Kidney tubule cell (primary cell): ENCODE results near the gene SCN4A.
"Not testable (repeated sequence)": the region's sequence is repeated elsewhere in the genome, so short reads cannot be mapped to it uniquely, and the experiment has no call there.

Experiments
- DNase-seq: peaks from one replicate; pipeline ENCODE4 v3.0.0-alpha.2; 2018; ENCODE audit warnings: low spot score

Gene SCN4A

DNA sequence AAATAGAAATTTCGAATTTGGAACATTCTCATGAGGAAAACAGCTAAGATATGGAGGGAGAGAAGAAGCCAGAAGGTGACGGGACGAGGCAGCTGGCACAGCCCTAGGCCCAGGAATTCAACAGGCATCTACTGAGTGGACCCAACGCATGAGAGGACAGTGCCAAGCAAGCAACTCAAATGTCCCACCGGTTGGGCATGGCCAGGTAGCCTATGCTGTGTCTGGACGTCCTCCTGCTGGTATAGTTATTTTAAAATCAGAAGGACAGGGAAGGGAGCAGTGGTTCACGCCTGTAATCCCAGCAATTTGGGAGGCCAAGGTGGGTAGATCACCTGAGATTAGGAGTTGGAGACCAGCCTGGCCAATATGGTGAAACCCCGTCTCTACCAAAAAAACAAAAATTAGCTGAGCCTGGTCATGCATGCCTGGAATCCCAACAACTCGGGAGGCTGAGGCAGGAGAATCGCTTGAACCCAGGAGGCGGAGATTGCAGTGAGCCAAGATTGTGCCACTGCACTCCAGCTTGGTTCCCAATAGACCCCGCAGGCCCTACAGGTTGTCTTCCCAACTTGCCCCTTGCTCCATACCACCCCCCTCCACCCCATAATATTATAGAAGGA is 56.0 kb downstream of the SCN4A start:
- DNase-seq = no peak

DNA sequence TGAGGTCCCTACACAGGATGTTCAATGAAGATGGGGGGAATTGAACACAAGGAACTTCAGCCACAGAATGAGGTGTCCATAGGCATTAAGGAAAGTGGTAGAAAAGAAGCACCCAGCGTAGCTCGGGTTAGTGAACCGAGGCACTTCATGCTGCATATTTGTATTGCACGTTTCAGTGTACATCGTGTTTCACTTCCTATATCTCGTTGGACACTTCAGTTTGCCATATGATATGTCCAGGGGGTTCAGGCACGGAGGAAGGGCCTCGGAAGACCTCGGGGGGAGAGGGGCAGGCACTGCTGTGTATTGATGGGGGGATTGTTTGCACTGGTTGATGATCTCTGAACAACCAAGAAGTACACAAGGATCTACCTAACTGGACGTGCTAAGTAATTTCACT is 57.0 kb downstream of the SCN4A start:
- not testable (repeated sequence) for DNase-seq

DNA sequence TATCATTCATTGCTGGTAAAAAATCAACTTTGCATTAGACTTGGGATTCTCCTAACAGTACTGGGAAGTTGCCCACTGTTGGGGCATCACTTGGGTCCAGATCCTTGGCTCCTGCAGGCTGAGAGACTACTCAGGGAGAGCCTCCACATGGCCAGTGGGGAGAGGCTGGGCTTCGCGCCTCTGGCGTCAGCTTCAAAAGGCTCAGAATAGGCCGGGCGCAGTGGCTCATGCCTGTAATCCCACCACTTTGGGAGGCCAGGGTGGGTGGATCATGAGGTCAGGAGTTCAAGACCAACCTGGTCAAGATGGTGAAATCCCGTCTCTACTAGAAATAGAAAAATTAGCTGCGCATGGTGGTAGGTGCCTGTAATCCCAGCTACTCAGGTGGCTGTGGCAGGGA is 58.2 kb downstream of the SCN4A start:
- no peak for DNase-seq

DNA sequence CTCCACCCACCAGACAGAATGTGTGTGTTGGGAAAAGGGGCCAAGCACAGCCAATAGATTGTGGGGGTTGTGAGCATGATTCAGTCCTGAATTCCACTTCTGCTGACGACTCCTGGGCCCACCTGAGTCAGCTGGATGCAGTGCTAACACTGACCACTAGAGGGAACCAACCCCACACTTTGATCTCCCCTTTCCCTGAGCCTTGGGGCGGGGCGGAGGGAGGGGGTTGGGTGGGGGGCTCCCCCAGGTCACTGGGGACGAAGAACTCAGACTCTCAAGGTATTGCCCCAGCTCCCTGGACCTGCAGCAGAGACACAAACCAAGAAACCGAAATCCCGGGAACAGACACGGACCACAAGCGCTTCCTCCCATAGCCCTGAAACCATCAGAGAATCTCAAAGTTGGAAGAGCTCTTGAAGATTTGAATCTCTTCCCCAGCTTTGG is 61.0 kb downstream of the SCN4A start:
- peak; percentile 42 for DNase-seq

DNA sequence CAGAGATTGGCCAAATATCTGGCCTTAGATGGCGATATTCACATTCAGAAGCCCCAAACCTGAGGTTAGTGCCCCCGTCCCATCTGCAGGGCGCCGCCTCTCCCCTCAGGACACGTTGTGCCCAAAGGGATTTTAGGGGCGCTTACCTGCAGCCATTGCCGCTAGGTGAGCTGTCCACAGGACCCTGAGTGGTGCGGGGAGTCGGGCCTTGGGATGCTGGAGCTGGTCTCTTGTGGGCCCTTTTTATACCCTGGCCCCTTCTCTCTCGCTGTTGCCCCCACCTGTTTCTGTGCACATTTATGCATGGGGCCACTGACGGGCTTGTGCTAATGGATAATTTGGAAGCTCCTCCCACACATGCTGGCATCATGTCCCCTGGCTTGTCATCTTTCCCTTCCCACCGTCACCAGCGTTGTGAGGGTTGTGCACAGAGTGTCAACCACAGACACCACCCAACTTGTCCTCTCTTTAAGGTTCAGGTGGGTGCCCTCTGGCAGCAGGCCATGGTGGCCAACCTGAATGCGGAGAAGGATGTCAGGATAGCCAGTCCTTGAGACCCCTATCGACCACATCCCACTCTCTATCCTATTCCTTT is 61.6 kb downstream of the SCN4A start, which contains the start of gene CSHL1:
Gene CSHL1, minus strand, starts transcription at position 218 of the 595 bp plus-strand sequence. Its CDS starts 62 bp downstream, at position 156.
- no peak for DNase-seq

DNA sequence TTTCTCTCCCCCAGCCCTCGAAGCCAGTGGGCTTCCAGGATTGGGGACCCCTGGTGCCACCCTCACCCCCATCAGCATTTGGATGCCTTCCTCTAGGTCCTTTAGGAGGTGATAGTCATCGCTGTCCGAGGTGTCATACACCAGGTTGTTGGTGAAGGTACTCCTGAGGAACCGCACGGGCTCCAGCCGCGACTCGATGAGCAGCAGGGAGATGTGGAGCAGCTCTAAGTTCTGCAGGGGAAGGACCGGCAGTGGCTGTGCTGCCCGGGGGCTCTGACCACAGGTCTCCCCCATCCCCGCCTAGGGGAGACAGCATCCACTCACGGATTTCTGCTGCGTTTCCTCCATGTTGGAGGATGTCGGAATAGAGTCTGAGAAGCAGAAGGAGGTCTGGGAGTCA is 62.6 kb downstream of the SCN4A start:
- no peak for DNase-seq

DNA sequence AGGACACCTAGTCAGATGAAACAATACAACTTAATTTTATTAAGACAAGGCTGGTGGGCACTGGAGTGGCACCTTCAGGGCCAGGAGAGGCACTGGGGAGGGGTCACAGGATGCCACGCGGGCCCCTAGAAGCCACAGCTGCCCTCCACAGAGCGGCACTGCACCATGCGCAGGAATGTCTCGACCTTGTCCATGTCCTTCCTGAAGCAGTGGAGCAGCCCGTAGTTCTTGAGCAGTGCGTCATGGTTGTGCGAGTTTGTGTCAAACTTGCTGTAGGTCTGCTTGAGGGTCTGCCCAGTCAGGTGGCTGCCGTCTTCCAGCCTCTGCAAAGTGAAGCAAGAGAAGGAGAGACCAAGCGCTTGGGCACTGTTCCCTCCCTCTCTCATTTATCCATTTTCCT is 63.1 kb downstream of the SCN4A start:
- DNase-seq = not testable (repeated sequence)

DNA sequence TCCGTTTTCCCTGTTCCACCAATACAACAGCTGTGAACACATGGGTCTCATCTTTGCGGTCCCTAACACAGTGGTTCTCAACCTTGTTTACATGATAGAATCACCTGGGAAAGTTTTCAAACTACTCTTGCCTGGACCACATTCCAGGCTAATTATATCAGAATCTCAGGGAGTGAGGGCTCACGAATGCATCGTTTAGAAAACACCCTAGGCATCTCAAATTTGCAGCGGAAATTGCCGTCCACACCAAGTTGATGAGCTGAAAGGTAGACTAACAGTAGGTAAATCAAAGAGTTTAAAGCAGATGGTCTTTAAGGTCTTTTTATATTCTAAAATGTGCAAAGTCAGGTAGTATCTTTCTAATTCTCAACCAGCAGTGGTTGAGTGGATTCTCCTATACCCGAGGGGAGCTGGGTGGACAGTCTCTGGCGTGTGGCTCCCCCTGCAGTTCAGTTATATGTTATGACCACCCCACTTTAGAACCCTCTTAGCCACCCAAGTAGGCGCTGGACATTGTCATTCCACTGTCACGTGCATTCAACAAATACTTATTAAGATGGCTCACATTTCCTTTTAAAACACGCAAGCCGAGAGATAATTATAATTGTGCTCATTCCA is 65.4 kb downstream of the SCN4A start:
- DNase-seq = not testable (repeated sequence)

DNA sequence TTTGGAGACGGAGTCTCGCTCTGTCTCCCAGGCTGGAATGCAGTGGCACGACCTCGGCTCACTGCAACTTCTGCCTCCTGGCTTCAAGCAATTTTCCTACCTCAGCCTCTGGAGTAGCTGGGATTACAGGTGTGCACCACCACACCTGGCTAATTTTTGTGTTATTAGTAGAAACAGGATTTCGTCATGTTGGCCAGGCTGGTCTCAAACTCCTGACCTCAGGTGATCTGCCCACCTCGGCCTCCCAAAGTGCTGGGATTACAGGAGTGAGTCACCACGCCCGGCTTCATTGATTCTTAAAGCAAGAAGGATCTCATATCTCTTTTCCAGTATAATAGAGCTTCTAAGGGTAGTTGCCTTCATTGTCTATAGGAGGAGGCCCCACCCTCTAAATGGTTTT is 67.9 kb downstream of the SCN4A start:
- DNase-seq = not testable (repeated sequence)

DNA sequence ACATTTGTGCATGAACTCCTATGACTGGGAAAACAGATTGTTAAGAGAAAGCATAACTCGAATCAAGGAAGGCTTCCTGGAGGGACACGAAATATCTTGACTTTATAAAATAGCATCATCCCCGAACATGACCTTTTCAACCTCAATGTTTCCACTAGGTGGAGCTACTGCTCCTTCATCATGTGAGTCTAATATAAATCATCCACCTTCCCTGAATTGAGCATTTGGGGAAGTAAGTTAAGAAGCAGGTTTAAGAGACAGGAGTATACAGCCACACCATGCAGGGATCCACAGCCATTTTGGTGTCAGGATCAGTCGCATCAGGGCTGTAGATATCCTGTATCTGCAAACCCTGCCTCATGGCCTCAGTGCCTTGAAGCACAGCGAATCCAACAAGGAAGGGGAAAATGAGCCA is 68.9 kb downstream of the SCN4A start:
- peak; percentile 22 for DNase-seq

DNA sequence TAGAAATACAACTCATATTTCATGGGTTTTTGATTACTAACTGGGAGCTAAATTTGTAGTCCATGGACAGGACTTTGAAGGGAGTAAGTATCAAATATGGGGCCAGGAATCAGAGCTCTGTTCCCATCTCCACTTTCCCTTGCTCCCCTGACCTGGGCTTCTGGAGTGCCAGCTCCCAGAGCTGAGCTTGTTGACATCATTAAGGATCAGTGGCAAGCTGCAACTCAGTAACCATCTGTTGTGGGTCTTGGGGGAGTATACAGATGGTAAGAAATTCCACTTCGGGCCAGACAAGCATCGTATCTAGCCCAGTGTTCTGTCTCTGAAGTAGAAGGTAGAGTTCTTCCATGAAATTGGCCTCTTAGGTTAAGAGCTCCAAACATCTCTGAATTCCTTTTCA is 70.7 kb downstream of the SCN4A start:
- DNase-seq = not testable (repeated sequence)

DNA sequence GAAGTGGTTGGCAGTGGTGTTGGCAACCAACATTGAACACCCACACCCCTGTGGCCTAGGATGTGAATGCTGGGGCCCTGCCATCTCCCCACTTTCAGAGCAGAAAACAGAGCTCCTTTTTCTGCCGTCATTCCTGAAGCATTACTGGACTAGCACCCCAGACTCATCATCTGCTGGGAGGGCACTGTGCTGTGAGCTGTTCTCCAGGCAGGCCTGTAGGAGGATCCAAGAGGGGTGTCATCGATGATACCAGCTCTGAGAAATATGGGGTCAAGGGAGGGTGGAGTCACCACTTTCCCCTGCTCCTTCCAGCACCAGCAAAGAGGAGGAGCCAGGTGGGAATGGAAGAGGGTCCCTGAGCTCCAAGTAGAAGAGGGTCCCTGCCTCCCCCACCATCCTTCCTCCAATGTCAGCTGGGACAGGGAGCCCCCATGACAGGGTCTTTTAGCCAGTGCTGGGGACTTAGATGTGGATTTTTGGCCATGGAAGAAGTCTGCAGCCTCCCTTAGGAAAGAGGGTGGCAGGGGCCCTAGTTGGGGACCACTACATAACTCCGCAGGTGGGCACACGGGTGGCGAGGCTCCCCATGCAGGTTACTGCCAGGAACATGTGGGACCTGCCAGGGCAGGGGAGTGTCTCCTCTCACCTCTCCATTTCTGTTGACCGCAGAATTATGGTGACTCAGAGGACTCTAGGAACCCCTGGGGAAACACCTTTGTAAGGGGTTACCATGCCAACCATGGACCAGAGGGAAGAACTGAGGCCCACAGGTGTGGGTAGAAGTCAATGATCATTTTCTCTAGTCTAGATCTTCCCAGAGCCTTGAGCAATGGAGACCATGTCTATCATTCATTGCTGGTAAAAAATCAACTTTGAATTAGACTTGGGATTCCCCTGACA is 73.6 kb downstream of the SCN4A start:
- peak; percentile 51 for DNase-seq

DNA sequence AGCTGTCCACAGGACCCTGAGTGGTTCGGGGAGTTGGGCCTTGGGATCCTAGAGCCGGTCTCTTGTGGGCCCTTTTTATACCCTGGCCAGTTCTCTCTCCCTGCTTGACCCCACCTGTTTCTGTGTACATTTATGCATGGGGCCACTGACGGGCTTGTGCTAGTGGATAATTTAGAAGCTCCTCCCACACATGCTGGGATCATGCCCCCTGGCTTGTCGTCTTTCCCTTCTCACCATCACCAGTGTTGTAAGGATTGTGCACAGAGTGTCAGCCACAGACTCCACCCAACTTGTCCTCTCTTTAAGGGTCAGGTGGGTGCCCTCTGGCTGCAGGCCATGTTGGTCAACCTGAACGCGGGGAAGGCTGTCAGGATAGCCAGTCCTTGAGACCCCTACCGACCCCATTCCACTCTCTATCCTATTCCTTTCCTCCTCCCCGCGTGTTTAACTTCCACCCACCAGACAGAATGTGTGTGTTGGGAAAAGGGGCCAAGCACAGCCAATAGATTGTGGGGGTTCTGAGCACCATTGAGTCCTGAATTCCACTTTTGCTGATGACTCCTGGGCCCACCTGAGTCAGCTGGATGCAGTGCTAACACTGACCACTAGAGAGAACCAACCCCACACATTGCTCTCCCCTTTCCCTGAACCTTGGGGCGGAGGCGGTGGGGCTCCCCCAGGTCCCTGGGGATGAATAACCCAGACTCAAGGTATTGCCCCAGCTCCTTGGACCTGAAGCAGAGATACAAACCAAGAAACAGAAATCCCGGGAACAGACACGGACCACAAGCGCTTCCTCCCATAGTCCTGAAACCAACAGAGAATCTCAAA is 76.0 kb downstream of the SCN4A start, which contains the start of gene CSH1:
Gene CSH1, minus strand, starts transcription at position 51 of the 831 bp plus-strand sequence. CDS start 63 bp downstream, outside the sequence.
- not testable (repeated sequence) for DNase-seq

DNA sequence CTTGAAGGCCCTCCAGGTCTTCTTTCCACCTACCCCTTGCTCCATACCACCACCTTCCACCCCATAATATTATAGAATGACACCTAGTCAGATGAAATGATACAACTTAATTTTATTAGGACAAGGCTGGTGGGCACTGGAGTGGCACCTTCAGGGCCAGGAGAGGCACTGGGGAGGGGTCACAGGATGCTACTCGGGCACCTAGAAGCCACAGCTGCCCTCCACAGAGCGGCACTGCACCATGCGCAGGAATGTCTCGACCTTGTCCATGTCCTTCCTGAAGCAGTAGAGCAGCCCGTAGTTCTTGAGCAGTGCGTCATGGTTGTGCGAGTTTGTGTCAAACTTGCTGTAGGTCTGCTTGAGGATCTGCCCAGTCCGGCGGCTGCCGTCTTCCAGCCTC is 77.9 kb downstream of the SCN4A start:
- not testable (repeated sequence) for DNase-seq

DNA sequence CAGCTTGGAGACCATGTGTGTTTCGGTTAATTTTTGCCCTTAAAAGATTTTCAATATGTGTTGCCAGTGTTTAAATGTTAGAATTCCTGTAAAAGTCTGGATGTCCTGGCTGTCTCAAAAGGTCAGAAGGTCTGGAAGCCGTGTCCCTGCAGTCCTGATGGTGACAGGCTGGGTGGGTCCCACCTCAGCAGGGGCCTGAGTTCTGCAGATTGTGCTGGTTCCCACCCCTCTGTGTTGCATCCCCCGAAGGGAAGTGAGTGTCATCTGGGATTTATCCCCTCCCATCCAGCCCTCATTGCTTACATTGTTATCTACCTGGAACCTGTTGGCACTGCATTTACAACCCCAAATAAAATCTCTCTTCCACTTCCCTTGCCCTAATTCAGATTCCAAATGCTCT is 78.7 kb downstream of the SCN4A start:
- not testable (repeated sequence) for DNase-seq

DNA sequence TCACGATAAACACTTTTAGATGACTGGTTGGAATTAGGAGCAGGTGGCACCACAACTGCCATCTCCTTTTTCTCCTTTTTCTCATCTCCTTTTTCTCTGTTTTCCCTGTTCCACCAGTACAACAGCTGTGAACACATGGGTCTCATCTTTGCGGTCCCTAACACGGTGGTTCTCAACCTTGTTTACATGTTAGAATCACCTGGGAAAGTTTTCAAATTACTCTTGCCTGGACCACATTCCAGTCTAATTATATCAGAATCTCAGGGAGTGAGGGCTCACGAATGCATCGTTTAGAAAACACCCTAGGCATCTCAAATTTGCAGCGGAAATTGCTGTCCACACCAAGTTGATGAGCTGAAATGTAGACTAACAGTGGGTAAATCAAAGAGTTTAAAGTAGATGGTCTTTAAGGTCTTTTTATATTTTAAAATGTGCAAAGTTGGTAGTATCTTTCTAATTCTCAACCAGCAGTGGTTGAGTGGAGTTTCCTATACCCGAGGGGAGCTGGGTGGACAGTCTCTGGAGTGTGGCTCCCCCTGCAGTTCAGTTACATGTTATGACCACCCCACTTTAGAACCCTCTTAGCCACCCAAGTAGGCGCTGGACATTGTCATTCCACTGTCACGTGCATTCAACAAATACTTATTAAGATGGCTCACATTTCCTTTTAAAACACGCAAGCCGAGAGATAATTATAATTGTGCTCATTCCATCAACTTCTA is 80.2 kb downstream of the SCN4A start:
- DNase-seq = peak; percentile 20

DNA sequence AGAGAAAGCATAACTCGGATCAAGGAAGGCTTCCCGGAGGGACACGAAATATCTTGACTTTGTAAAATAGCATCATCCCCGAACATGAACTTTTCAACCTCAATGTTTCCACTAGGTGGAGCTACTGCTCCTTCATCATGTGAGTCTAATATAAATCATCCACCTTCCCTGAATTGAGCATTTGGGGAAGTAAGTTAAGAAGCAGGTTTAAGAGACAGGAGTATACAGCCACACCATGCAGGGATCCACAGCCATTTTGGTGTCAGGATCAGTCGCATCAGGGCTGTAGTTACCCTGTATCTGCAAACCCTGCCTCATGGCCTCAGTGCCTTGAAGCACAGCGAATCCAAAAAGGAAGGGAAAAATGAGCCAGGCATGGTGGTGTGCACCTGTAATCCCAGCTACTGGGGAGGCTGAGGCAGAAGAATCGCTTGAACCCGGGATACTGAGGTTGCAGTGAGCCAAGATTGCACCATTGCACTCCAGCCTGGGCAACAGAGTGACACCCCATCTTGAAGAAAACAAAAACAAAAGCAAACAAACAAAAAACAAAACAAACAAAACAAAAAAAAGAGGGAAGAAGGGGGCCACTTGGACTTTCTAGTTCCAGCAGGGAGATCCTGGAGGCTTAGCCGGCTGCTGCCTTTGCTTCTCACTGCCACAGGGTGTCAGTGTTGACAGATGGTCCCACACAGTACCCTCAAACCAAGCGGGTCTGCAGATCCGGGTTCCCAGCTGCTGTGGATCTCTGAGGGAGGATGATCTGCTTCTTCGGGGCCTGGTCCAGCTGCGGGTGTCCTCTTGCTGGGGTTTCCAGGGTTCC is 83.5 kb downstream of the SCN4A start:
- DNase-seq = peak; percentile 43
